ENCODE data around the gene TOB2. TPM values are rescaled to one million over a fixed set of nuclear protein-coding genes. Genes with fewer than 3 reads are reported as not detected.
"Not testable (repeated sequence)": the region's sequence is repeated elsewhere in the genome, so short reads cannot be mapped to it uniquely, and the experiment has no call there.

TOB2 gene
- total RNA-seq, 1 donor from 2014 or later = 63.6 TPM

DNA sequence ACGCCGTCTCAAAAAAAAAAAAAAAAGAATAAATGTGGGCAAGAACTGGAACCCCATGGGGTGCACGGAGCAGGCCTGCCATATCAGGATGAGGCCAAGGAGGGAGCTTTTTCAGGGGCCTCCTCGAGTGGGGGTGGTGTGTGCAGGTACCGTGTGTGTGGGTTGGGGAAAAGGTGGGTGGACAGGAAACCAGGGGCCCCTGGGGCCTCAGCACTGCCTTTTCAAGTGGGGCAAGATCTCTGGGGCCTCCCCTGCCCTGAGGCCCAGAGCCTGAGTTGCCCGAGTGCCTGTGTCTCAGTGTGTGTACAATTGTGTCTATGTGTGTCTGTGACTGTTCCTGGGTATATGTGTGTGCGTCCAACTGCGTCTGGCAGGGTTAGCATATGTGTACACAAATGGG, 41.0 kb downstream of the TOB2 start:
- H3K27ac ChIP-seq (replicated peaks) = no peak overlapping the region

DNA sequence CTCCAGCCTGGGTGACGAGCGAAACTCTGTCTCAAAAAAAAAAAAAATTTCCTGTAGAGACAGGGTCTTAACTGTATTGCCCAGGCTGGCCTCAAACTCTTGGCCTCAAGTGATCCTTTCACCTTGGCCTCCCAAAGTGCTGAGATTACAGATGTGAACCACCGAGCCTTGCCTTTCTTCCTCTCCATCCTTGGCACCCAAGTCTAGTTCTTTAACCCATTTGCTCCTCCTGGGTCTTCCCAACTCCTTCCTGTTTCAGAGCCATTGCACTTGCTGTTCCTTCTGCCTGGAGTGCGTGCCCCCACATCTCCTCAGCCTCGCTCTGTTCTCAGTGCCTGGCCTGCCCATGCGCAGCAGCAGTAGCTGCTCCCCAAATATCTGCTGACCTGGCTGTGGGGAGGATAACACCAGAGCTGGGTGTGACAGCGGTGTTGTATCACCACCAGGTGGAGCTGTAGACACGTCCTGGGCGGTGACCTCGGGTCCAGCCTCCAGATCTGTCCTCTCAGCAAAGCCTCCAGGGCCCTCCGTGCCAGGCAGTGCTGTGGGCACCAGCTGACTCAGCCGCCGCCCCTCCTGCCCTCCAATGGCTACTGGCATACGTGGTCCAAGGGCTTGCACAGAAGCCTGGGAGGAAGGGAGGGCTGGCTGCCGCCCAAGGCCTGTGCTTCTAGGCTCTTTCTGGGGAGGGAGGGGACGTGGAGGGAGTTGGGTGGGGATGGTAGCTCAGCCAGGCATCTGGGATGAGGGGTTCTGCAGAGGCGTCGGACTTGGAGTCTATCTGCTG, 42.9 kb downstream of the TOB2 start:
- intact Hi-C loops (cut with micrococcal nuclease) = loop anchor here (5.0 kb wide), 1 partner anchor 114 kb away; no protein-coding TSS in a partner anchor
- DNase-seq = peak; percentile 91
- H3K4me1 ChIP-seq = peaks cover 34% of the 10 kb centered on the region
- H3K4me3 ChIP-seq = no peak overlapping the region
- H3K27me3 ChIP-seq (ENCODE audit: low read depth) = no peaks in the 10 kb centered on the region
- TF ChIP-seq, protein P1, sequence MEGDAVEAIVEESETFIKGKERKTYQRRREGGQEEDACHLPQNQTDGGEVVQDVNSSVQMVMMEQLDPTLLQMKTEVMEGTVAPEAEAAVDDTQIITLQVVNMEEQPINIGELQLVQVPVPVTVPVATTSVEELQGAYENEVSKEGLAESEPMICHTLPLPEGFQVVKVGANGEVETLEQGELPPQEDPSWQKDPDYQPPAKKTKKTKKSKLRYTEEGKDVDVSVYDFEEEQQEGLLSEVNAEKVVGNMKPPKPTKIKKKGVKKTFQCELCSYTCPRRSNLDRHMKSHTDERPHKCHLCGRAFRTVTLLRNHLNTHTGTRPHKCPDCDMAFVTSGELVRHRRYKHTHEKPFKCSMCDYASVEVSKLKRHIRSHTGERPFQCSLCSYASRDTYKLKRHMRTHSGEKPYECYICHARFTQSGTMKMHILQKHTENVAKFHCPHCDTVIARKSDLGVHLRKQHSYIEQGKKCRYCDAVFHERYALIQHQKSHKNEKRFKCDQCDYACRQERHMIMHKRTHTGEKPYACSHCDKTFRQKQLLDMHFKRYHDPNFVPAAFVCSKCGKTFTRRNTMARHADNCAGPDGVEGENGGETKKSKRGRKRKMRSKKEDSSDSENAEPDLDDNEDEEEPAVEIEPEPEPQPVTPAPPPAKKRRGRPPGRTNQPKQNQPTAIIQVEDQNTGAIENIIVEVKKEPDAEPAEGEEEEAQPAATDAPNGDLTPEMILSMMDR (IDR thresholded peaks at IDR 0.05; ENCODE audit: borderline replicate concordance) = peak; percentile 99
- no peaks in the 10 kb centered on the region for H3K9me3 ChIP-seq (replicated peaks)
- H3K36me3 ChIP-seq = peaks cover 6% of the 10 kb centered on the region
- peak overlapping the region; percentile 87 for H3K27ac ChIP-seq (replicated peaks)

More for the DNA sequence above, 41.0 kb downstream of the TOB2 start:
- H3K27me3 ChIP-seq (ENCODE audit: low read depth) = no peaks in the 10 kb centered on the region
- intact Hi-C loops (cut with micrococcal nuclease) = no loop called here
- H3K4me1 ChIP-seq = peaks cover 47% of the 10 kb centered on the region
- no peak for DNase-seq
- H3K36me3 ChIP-seq = no peaks in the 10 kb centered on the region
- no peaks in the 10 kb centered on the region for H3K9me3 ChIP-seq (replicated peaks)
- no peak overlapping the region for H3K4me3 ChIP-seq
- TF ChIP-seq, protein P1 (IDR thresholded peaks at IDR 0.05; ENCODE audit: borderline replicate concordance) = no peak

DNA sequence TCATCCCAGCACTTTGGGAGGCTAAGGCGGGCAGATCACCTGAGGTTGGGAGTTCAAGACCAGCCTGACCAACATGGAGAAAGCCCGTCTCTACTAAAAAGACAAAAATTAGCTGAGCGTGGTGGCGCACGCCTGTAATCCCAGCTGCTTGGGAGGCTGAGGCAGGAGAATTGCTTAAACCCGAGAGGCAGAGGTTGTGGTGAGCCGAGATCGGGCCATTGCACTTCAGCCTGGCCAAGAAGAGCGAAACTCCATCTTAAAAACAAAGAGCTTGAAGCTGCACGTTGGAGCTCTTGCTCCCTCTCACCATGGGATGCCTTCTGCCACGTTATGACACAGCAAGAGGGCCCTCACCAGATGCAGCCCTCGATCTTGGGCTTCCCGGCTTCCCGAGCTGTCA, 43.8 kb downstream of the TOB2 start:
- Histone ChIP-seq H3K4me1 (peaks cover 34% of the 10 kb centered on the region), H3K27ac (replicated peaks) (peak overlapping the region; percentile 87), H3K36me3 (peaks cover 15% of the 10 kb centered on the region)
- H3K27me3 ChIP-seq (ENCODE audit: low read depth); DNase-seq; H3K9me3 ChIP-seq (replicated peaks); H3K4me3 ChIP-seq: not testable (repeated sequence)
- intact Hi-C loops (cut with micrococcal nuclease) = loop anchor here (5.0 kb wide), 1 partner anchor 114 kb away; no protein-coding TSS in a partner anchor

DNA sequence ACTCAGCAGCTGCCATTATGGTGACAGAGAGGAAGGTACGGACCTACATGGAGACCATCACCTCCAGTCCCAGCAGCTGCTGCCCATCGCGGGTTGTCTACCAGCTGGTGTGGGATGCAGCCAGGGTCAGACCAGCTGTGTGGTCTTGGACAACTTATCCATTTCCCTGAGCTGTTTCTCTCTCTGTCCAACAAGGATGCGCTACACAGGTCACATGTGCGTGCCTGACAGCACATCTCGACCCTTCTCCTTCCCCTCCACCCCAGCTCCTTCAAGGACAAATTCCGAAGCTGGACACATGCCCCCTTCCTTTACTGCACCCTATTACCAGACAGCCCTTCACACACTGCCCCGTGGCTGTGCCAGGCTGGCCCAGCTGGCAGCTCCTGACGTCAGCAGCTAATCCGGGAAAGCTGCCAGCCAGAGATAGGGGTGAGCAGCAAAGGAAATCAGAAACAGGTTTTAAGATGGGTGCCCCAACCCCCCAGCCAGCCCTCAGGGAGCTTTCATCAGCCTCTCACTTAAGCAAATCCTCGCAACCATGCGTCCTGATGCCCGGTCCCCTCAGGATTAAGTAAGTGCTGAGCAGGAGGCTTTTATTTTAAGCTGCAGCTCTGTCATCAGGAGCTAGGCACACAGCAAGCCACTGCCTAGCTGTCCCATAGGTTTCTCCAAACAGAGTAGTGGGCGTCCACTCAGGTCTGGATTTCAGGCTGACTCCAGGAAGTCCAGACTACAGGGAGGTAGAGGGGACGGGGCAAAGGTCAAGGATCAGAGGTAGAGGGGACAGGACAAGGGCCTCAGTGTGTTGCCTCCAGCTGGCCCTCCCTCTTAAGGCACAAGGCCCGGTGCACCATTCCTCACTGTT, 44.6 kb downstream of the TOB2 start:
- no peaks in the 10 kb centered on the region for H3K9me3 ChIP-seq (replicated peaks)
- DNase-seq = peak; percentile 81
- TF ChIP-seq, protein P1 (IDR thresholded peaks at IDR 0.05; ENCODE audit: borderline replicate concordance) = no peak
- H3K27me3 ChIP-seq (ENCODE audit: low read depth) = no peaks in the 10 kb centered on the region
- peaks cover 34% of the 10 kb centered on the region for H3K4me1 ChIP-seq
- H3K4me3 ChIP-seq = no peak overlapping the region
- peaks cover 24% of the 10 kb centered on the region for H3K36me3 ChIP-seq
- H3K27ac ChIP-seq (replicated peaks) = peak overlapping the region; percentile 87
- intact Hi-C loops (cut with micrococcal nuclease) = loop anchor here (5.0 kb wide), 1 partner anchor 115 kb away; no protein-coding TSS in a partner anchor

DNA sequence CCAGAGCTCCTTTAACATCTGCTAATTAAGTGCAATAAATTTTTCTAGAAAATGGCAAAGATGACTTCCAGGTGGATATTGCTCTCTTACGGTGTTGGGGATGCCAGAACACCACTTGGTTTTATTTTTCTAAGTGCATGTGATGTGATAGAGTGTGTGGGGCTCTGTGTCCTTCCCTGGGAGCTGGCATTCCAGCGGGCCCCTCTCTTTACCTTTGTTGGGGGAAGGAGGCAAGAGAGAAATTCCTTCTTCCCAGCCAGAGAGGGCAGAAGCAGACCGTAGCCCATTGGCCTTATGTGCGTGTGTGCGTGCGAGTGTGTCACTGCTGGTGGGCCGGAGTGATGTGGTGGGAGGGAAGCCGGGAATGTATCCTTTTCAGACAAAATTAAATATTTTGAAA, 47.7 kb downstream of the TOB2 start:
- TF ChIP-seq, protein P1 (IDR thresholded peaks at IDR 0.05; ENCODE audit: borderline replicate concordance) = no peak
- Histone ChIP-seq H3K9me3 (replicated peaks) (no peaks in the 10 kb centered on the region), H3K4me3 (no peak overlapping the region), H3K36me3 (peaks cover 54% of the 10 kb centered on the region), H3K4me1 (peaks cover 47% of the 10 kb centered on the region), H3K27ac (replicated peaks) (no peak overlapping the region), H3K27me3 (ENCODE audit: low read depth) (no peaks in the 10 kb centered on the region)
- intact Hi-C loops (cut with micrococcal nuclease) = no loop called here
- DNase-seq = no peak

Data from left ventricle myocardium inferior (tissue), 1 donor.